WTC11 (cell line): Measurements from ENCODE around the gene IL7R. TPM values are rescaled to one million over a fixed set of nuclear protein-coding genes. Genes with fewer than 3 reads are reported as not detected.

Source experiments
- ATAC-seq: fragments of 200-7000 bp; cut with Tn5 transposase; 2 replicates; pipeline ENCODE4 v1.10.0; 2021; ENCODE audit warnings: mild to moderate bottlenecking, moderate library complexity
- CTCF ChIA-PET: fragments of 300-600 bp; sonication (Branson Sonifier 250); formaldehyde crosslinking; loops from one replicate; lab custom pipeline; 2021; ENCODE audit warnings: antibody characterized with exemption; lab: Charles Lee
- POLR2A ChIA-PET: fragments of 350-600 bp; sonication (Branson Sonifier 250); formaldehyde crosslinking; loops from one replicate; lab custom pipeline; 2021; ENCODE audit warnings: antibody characterized with exemption; lab: Charles Lee
- DNase-seq: peaks from one replicate; pipeline ENCODE4 v3.0.0; 2021; ENCODE audit warnings: low spot score
- H3K27ac Mint-ChIP-seq: 2 replicates; pipeline ENCODE4 v1.8.0; 2021; ENCODE audit warnings: mixed read lengths
- H3K27me3 Mint-ChIP-seq: 2 replicates; pipeline ENCODE4 v1.8.0; 2021; ENCODE audit warnings: low read depth, mild to moderate bottlenecking, moderate library complexity, mixed read lengths
- H3K36me3 Mint-ChIP-seq: 2 replicates; pipeline ENCODE4 v1.8.0; 2021; ENCODE audit warnings: mixed read lengths
- H3K4me1 Mint-ChIP-seq: 2 replicates; pipeline ENCODE4 v1.8.0; 2022; ENCODE audit warnings: mixed read lengths
- H3K4me3 Mint-ChIP-seq: 2 replicates; pipeline ENCODE4 v1.8.0; 2021; ENCODE audit warnings: mild to moderate bottlenecking, moderate library complexity, mixed read lengths
- H3K9me3 Mint-ChIP-seq: 2 replicates; pipeline ENCODE4 v1.8.0; 2021; ENCODE audit warnings: mixed read lengths
- AR ChIP-seq: fragments of 250-450 bp; sonication (Bioruptor Pico); IDR thresholded peaks from 2 replicates; pipeline ENCODE4 v1.9.0; 2021; ENCODE audit warnings: mild to moderate bottlenecking
- ATF6 ChIP-seq: sonication (generic); formaldehyde crosslinking; IDR thresholded peaks from 2 replicates; pipeline ENCODE4 v1.8.1; 2023; ENCODE audit warnings: mild to moderate bottlenecking, missing genetic modification reagents
- CBFB ChIP-seq: sonication (generic); formaldehyde crosslinking; IDR thresholded peaks from 2 replicates; pipeline ENCODE4 v1.8.1; 2022; ENCODE audit warnings: mild to moderate bottlenecking, low read depth, missing genetic modification reagents
- CDX4 ChIP-seq: fragments of 250-450 bp; sonication (Bioruptor Pico); IDR thresholded peaks from 2 replicates; pipeline ENCODE4 v1.9.0; 2021; ENCODE audit warnings: moderate library complexity, mild to moderate bottlenecking, inconsistent platforms, borderline replicate concordance
- FOXP1 ChIP-seq: sonication (generic); formaldehyde crosslinking; IDR thresholded peaks from 2 replicates; pipeline ENCODE4 v1.8.0; 2022; ENCODE audit warnings: missing genetic modification reagents, mild to moderate bottlenecking, moderate library complexity, borderline replicate concordance
- GTF2I ChIP-seq: fragments of 250-450 bp; sonication (Bioruptor Pico); conservative IDR thresholded peaks from 2 replicates; pipeline ENCODE4 v1.4.0; 2021; ENCODE audit warnings: mild to moderate bottlenecking
- HMGA2 ChIP-seq: fragments of 250-450 bp; sonication (Bioruptor Pico); IDR thresholded peaks from 2 replicates; pipeline ENCODE4 v1.4.0; 2021; ENCODE audit warnings: mild to moderate bottlenecking, moderate library complexity
- HMGXB4 ChIP-seq: sonication (generic); formaldehyde crosslinking; IDR thresholded peaks from 2 replicates; pipeline ENCODE4 v1.8.1; 2023; ENCODE audit warnings: mild to moderate bottlenecking, moderate library complexity, missing genetic modification reagents
- NFATC4 ChIP-seq: fragments of 250-450 bp; sonication (Bioruptor Pico); IDR thresholded peaks from 2 replicates; pipeline ENCODE4 v1.9.0; 2021; ENCODE audit warnings: mild to moderate bottlenecking
- NFE2L1 ChIP-seq: sonication (generic); formaldehyde crosslinking; IDR thresholded peaks from 2 replicates; pipeline ENCODE4 v1.8.1; 2023; ENCODE audit warnings: missing genetic modification reagents
- NR3C1 ChIP-seq: sonication (generic); formaldehyde crosslinking; conservative IDR thresholded peaks from 2 replicates; pipeline ENCODE4 v1.8.1; 2023; ENCODE audit warnings: low read depth, mild to moderate bottlenecking, missing genetic modification reagents
- RELA ChIP-seq: sonication (generic); formaldehyde crosslinking; IDR thresholded peaks from 2 replicates; pipeline ENCODE4 v1.8.1; 2022; ENCODE audit warnings: missing genetic modification reagents, mild to moderate bottlenecking, borderline replicate concordance
- TEAD1 ChIP-seq: sonication (generic); formaldehyde crosslinking; IDR thresholded peaks from 2 replicates; pipeline ENCODE4 v1.8.0; 2022; ENCODE audit warnings: mild to moderate bottlenecking, missing genetic modification reagents
- ZBTB21 ChIP-seq: sonication (generic); formaldehyde crosslinking; IDR thresholded peaks from 2 replicates; pipeline ENCODE4 v1.8.1; 2023; ENCODE audit warnings: mild to moderate bottlenecking, missing genetic modification reagents, borderline replicate concordance
- ZNF121 ChIP-seq: sonication (generic); formaldehyde crosslinking; IDR thresholded peaks from 2 replicates; pipeline ENCODE4 v1.8.0; 2023; ENCODE audit warnings: missing genetic modification reagents
- ZNF138 ChIP-seq: sonication (generic); formaldehyde crosslinking; conservative IDR thresholded peaks from 2 replicates; pipeline ENCODE4 v1.8.1; 2022; ENCODE audit warnings: mild to moderate bottlenecking, moderate library complexity, missing genetic modification reagents
- ZNF512 ChIP-seq: sonication (generic); formaldehyde crosslinking; IDR thresholded peaks from 2 replicates; pipeline ENCODE4 v1.8.1; 2022; ENCODE audit warnings: missing genetic modification reagents, borderline replicate concordance
- total RNA-seq: library from RNA; stranded (reverse); gene quantifications from 3 replicates; pipeline ENCODE4 v1.2.3, GENCODE V29; 2021

Gene IL7R
- total RNA-seq, 1 experiment from 2014 or later = 0.57 TPM

GRCh38 chr5:35826056-35826455, 30.6 kb upstream of the IL7R start:
- CTCF ChIA-PET = no interaction called here
- no peaks in the 10 kb centered on the region for H3K4me1 Mint-ChIP-seq
- no peaks in the 10 kb centered on the region for H3K9me3 Mint-ChIP-seq
- no peak overlapping the region for H3K27ac Mint-ChIP-seq
- no peak for TF ChIP-seq CDX4 (CRISPR knock-in tag)
- no peak for TF ChIP-seq FOXP1
- no peak for TF ChIP-seq TEAD1 (CRISPR knock-in tag)
- TF ChIP-seq ZBTB21 (CRISPR knock-in tag) = no peak
- TF ChIP-seq ZNF138 (CRISPR knock-in tag) = no peak
- no peak for TF ChIP-seq ZNF121 (CRISPR knock-in tag)
- no peak for TF ChIP-seq CBFB (CRISPR knock-in tag)
- TF ChIP-seq HMGA2 (CRISPR knock-in tag) = no peak
- TF ChIP-seq ATF6 (CRISPR knock-in tag) = no peak
- no peak for TF ChIP-seq NR3C1 (CRISPR knock-in tag)
- TF ChIP-seq NFE2L1 (CRISPR knock-in tag) = no peak
- TF ChIP-seq, all 79 proteins: peak for 0
- DNase-seq (no peak), ATAC-seq (no peak)
- H3K27me3 Mint-ChIP-seq = peaks cover 2% of the 10 kb centered on the region
- H3K36me3 Mint-ChIP-seq = no peaks in the 10 kb centered on the region
- POLR2A ChIA-PET = no interaction called here
- no peak overlapping the region for H3K4me3 Mint-ChIP-seq

DNA sequence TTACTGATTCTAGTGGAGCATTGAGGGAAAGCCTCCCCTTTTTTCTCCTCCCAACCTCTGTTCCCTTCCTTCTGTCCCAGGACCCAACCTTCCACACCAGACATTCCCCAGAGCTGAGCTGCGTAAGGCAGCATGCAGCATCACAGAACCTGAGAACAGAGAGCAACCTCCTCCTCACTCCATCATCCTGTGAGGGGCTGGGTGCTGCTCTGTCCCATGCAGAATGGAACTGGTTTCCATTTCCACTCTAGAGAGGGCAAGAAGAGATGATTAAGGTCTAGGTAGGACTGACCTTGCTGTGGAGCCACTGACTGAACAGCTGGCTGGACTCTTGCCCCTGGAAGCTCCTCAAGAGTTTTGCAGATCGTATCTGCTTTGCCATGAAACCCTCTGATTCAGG, 30.1 kb upstream of the IL7R start:
- CTCF ChIA-PET = no interaction called here
- no peak overlapping the region for H3K4me3 Mint-ChIP-seq
- TF ChIP-seq FOXP1 (no peak), AR (no peak), GTF2I (CRISPR knock-in tag) (no peak), ZNF512 (CRISPR knock-in tag) (no peak), NFATC4 (CRISPR knock-in tag) (no peak), HMGXB4 (CRISPR knock-in tag) (no peak), RELA (CRISPR knock-in tag) (no peak)
- H3K27me3 Mint-ChIP-seq = peaks cover 6% of the 10 kb centered on the region
- H3K36me3 Mint-ChIP-seq = no peaks in the 10 kb centered on the region
- H3K9me3 Mint-ChIP-seq = no peaks in the 10 kb centered on the region
- DNase-seq = no peak
- H3K4me1 Mint-ChIP-seq = no peaks in the 10 kb centered on the region
- POLR2A ChIA-PET = no interaction called here
- ATAC-seq = no peak
- H3K27ac Mint-ChIP-seq = no peak overlapping the region
